ENCODE data around the gene LAMC3.
A peak's percentile ranks its signal among the peaks of the same experiment; 100 is the strongest.

Gene LAMC3

GRCh38 chr9:131043087-131043486 lies 34.1 kb downstream of the LAMC3 start:
- DNase-seq, result no peak

GRCh38 chr9:131043646-131044045 lies 34.7 kb downstream of the LAMC3 start:
- no peak for DNase-seq

- DNase-seq, result no peak
Measured at GRCh38 chr9:131045300-131046092, 36.5 kb downstream of the LAMC3 start.

GRCh38 chr9:131046093-131046380 lies 37.1 kb downstream of the LAMC3 start:
- no peak for DNase-seq

GRCh38 chr9:131046581-131047202 lies 37.7 kb downstream of the LAMC3 start:
- DNase-seq, result peak in 42 of 56 donors; percentile 5 to 80 (median 38)

GRCh38 chr9:131048332-131048731 lies 39.4 kb downstream of the LAMC3 start:
- no peak for DNase-seq

- DNase-seq, result no peak
Measured at GRCh38 chr9:131048820-131049219, 39.8 kb downstream of the LAMC3 start.

DNA sequence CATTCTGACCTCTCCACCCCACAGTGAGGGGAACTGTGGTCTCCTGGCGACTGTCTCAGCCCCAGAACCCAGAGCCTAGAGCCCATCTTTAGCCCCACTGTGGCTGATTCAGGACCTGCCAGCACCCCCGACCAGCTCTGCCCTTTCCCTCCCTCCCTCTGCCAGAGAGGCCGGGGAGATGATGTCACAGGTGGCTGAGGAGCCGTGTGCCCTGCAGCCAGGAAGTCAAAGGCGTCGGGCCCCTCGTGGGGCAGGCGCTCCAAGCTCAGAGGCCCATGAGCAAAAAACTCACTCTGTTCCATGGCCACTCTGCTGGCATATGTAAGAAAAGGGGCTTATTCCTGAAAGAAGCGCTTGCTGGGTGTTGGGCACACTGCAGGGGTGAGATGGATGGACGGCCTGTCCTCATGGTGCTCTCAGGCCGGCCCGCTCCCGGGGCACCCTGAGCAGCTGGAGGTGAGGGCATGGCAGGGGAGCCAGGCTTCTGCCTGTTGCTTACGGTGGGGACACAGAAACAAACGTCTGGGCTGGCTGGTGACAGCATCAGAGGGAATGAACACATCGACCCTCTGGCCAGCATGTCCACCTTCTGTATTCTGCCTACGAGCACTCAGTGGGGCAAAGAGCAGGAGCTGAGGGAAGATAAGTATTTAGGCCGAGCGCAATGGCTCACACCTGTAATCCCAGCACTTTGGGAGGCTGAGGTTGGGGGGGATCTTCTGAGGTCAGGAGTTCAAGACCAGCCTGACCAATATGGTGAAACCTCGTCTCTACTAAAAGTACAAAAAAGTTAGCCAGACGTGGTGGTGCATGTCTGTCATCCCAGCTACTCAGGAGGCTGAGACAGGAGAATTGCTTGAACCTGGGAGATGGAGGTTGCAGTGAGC lies 41.1 kb downstream of the LAMC3 start:
- no peak for DNase-seq

GRCh38 chr9:131050831-131051230 lies 41.9 kb downstream of the LAMC3 start:
- DNase-seq, result no peak

GRCh38 chr9:131051592-131052517 lies 42.9 kb downstream of the LAMC3 start:
- no peak for DNase-seq

GRCh38 chr9:131053896-131054295 lies 44.9 kb downstream of the LAMC3 start:
- DNase-seq, result peak in 21 of 56 donors; percentile 7 to 71 (median 31)

- no peak for DNase-seq
Measured at GRCh38 chr9:131056781-131057506, 48.0 kb downstream of the LAMC3 start.

DNA sequence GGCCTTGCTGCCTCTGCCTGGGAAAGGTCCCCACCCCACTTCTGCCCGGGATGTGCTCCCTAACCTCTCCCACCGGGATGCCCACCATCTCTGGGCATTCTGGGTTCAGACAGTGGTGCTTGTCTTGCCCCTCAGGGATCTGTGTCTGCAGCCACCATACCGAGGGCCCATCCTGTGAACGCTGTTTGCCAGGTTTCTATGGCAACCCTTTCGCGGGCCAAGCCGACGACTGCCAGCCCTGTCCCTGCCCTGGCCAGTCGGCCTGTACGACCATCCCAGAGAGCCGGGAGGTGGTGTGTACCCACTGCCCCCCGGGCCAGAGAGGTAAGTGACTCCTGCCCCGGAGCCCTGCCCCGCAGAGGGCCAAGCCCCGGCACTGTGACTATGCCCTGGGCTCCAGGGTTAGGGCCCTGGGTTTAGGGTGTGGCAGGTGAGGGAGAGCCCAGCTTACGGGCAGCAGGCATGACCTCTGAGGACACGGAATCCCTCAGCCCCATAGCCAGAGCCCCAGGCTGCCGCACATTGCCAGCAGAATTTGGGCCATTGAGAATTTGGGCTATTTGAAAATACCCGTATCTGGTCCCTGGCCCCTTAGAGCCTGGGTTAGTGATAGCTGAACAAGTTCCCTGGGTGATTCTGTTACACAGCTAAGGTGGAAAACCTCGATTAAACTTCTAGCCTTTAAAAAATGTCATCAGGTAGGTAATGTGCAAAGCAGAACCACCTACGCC lies 52.1 kb downstream of the LAMC3 start:
- no peak for DNase-seq

GRCh38 chr9:131062969-131063368 lies 54.0 kb downstream of the LAMC3 start:
- no peak for DNase-seq

DNA sequence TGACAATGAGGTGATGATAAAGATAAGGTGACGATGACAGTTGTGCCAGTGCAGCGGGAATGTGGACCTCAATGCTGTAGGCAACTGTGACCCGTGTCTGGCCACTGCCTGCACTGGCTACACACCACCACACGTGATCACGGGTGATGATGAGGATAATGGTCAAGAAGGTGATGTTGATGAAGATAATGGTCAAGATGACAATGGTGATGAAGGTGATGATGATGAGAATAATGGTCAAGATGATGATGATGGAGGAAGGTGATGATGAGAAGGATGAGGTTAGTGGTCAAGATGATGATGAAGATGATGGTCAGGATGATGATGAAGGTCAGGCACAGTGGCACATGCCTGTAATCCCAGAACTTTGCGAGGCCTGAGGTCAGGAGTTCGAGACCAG lies 56.6 kb downstream of the LAMC3 start:
- no peak for DNase-seq

GRCh38 chr9:131067625-131068024 lies 58.7 kb downstream of the LAMC3 start:
- DNase-seq, result no peak

DNA sequence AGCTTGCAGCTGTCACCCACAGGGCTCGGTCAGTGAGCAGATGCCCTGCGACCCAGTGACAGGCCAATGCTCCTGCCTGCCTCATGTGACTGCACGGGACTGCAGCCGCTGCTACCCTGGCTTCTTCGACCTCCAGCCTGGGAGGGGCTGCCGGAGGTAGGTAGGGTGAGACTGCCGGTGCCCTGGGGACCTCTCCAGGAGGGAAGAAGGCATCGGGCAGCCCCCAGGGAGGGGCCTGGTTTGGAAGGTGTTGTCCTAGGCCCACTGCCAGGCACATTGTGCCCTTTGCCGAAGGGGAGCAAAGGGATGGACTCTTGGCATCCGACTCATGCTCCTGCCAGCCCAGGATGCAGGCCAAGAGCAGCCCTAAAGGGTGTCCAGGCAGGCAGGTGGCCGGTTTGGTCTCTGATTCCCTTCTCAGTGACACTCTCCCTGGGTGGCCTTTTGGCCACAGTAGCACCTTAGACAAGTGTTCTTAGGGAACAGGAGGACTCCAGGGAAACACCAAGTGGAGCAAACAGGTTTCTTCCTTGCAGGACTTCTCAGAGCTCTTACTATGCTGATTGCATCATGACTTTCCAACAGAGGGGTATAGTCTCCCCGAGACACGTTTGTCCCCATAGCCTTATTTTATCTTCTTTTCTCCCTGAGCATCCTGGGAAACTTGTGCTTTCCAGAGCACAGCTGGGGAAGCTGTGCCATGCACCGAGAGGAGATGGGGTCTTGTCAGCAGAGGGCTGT lies 59.3 kb downstream of the LAMC3 start:
- no peak for DNase-seq

- DNase-seq, result no peak
Measured at GRCh38 chr9:131069699-131070098, 60.7 kb downstream of the LAMC3 start.

Measured in amygdala (tissue), 56 donors.